Left lung (tissue), 8 donors: ENCODE results near the gene GOLGA6L9. TPM values are rescaled to one million over a fixed set of nuclear protein-coding genes. Genes with fewer than 3 reads are reported as not detected.

Experiments used
- polyA plus RNA-seq, 6 donors: library from polyadenylated mRNA; unstranded; fragments of 120-200 nt; gene quantifications; one replicate each; pipeline ENCODE4 v1.2.1, GENCODE V29; 2013; ENCODE audit not compliant: insufficient read length in 6 of 6
- total RNA-seq, 2 donors: library from RNA; stranded (reverse); fragmentation: NEBNext Ultra II Directional; extraction: Animal tissue kit (Norgen Biotek cat#: 25700); gene quantifications; one replicate each; pipeline ENCODE4 v1.2.1, GENCODE V29; 2021
- donor health status: DM: no; HTN: yes; CAD: no.
- donor health status: DM: no; HTN: no; CAD: no.

Gene GOLGA6L9
- total and polyA plus RNA-seq, 8 donors, result 2.7 to 16.5 (median 12.8) TPM

Other genes starting within 250 kb of the GOLGA6L9 start
- 10 to 100 TPM; 14.7 to 15.8 TPM for gene EFL1, start 167.1 kb upstream of the GOLGA6L9 start, total RNA-seq
- gene EFL1, start 167.1 kb upstream of the GOLGA6L9 start, polyA plus RNA-seq, result 10 to 100 TPM; 17.3 to 21.8 (median 19.7) TPM
- 1 to 10 TPM; 1.4 to 9.0 TPM for gene SAXO2, start 167.0 kb upstream of the GOLGA6L9 start, total RNA-seq
- 10 to 100 TPM in 4 of 6 donors, 1 to 10 TPM in 2; 6.6 to 21.6 (median 15.3) TPM for gene SAXO2, start 167.0 kb upstream of the GOLGA6L9 start, polyA plus RNA-seq
- 1 to 10 TPM; 1.5 to 2.1 TPM for gene GOLGA6L10, start 80.3 kb upstream of the GOLGA6L9 start, total RNA-seq
- 10 to 100 TPM in 3 of 6 donors, 1 to 10 TPM in 3; 3.9 to 13.6 (median 9.2) TPM for gene GOLGA6L10, start 80.3 kb upstream of the GOLGA6L9 start, polyA plus RNA-seq
- gene RPS17, start 110.6 kb downstream of the GOLGA6L9 start, total RNA-seq, result 1,000 to 10,000 TPM; 1,218 to 1,390 TPM
- gene RPS17, start 110.6 kb downstream of the GOLGA6L9 start, polyA plus RNA-seq, result 1,000 to 10,000 TPM; 2,204 to 2,546 (median 2,332) TPM
- 1 to 10 TPM; 1.3 to 2.7 TPM for gene CPEB1, start 217.5 kb downstream of the GOLGA6L9 start, total RNA-seq
- gene CPEB1, start 217.5 kb downstream of the GOLGA6L9 start, polyA plus RNA-seq, result 1 to 10 TPM; 2.7 to 5.0 (median 3.6) TPM